CD4-positive, alpha-beta T cell treated with Interferon gamma for 1 hour (primary cell): ENCODE results near the gene UCKL1.
"Not testable (repeated sequence)": the region's sequence is repeated elsewhere in the genome, so short reads cannot be mapped to it uniquely, and the experiment has no call there.

Source experiments
- DNase-seq: peaks from one replicate; pipeline ENCODE4 v3.0.0-alpha.2; 2020

Gene UCKL1

GRCh38 chr20:63942969-63943807 is 13.0 kb downstream of the UCKL1 start:
- no peak for DNase-seq

- no peak for DNase-seq
These were observed 13.8 kb downstream of the UCKL1 start for GRCh38 chr20:63942250-63942951.

- DNase-seq, result peak; percentile 85
These were observed 14.7 kb downstream of the UCKL1 start for GRCh38 chr20:63941282-63942081.

- DNase-seq, result no peak
These were observed 15.5 kb downstream of the UCKL1 start for GRCh38 chr20:63940472-63941266.

GRCh38 chr20:63940071-63940471 is 16.1 kb downstream of the UCKL1 start:
- DNase-seq, result no peak

- no peak for DNase-seq
These were observed 16.9 kb downstream of the UCKL1 start for GRCh38 chr20:63939061-63939935.

- DNase-seq, result no peak
These were observed 18.6 kb downstream of the UCKL1 start for GRCh38 chr20:63937596-63937995.

- no peak for DNase-seq
These were observed 20.8 kb downstream of the UCKL1 start for GRCh38 chr20:63935447-63935846.

- no peak for DNase-seq
These were observed 21.7 kb downstream of the UCKL1 start for GRCh38 chr20:63934271-63935068.

GRCh38 chr20:63933646-63934045 is 22.6 kb downstream of the UCKL1 start:
- no peak for DNase-seq

- no peak for DNase-seq
These were observed 23.5 kb downstream of the UCKL1 start for GRCh38 chr20:63932606-63933160.

- DNase-seq, result no peak
These were observed 24.5 kb downstream of the UCKL1 start for GRCh38 chr20:63931735-63932134.

GRCh38 chr20:63930971-63931553 is 25.2 kb downstream of the UCKL1 start:
- no peak for DNase-seq

- not testable (repeated sequence) for DNase-seq
These were observed 26.7 kb downstream of the UCKL1 start for GRCh38 chr20:63929473-63929883.

- DNase-seq, result no peak
These were observed 27.1 kb downstream of the UCKL1 start for GRCh38 chr20:63929071-63929470.

- no peak for DNase-seq
These were observed 29.9 kb downstream of the UCKL1 start for GRCh38 chr20:63926298-63926697.

- DNase-seq, result no peak
These were observed 32.0 kb downstream of the UCKL1 start for GRCh38 chr20:63924241-63924640.

- DNase-seq, result no peak
These were observed 32.6 kb downstream of the UCKL1 start for GRCh38 chr20:63923651-63924050.

- no peak for DNase-seq
These were observed 36.0 kb downstream of the UCKL1 start for GRCh38 chr20:63920226-63920625.

GRCh38 chr20:63919130-63919529 is 37.1 kb downstream of the UCKL1 start:
- no peak for DNase-seq
